ENCODE data around the gene CTNND1. TPM values are rescaled to one million over a fixed set of nuclear protein-coding genes. Genes with fewer than 3 reads are reported as not detected.
"Not testable (repeated sequence)": the region's sequence is repeated elsewhere in the genome, so short reads cannot be mapped to it uniquely, and the experiment has no call there.

CTNND1 gene
- total RNA-seq, 2 experiments from 2014 or later, result 3.4 to 4.4 TPM

DNA sequence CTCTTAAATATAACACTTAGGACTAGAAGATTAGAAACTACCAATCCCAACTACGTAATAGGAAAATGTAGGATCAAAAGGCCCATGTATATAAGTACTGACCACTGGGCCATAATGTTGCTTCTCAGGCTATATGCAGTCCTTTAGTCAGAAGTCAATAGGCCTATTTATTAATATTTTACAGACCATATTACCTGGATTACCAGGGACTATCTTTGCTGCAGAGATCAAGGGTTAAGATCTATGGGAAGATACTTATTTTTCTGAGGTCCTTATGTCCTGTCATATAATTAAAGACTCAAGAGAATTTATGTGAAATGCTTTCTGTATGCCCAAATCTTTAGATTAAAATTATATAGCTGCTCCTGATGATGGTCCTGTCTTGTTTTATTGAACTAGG, 57.2 kb downstream of the CTNND1 start:
- CTCF ChIA-PET, result interaction anchor here (1.2 kb wide), 1 partner anchor 11 kb away, joined by 4 read pairs; no protein-coding TSS in a partner anchor

GRCh38 chr11:57819252-57819979, 57.8 kb downstream of the CTNND1 start:
- POLR2A ChIA-PET, result no interaction called here
- CTCF ChIA-PET, result interaction anchor here (0.9 to 1.2 kb wide), 2 partner anchors 12 to 19 kb away, joined by 3 to 4 read pairs; no protein-coding TSS in a partner anchor

More for the DNA sequence above, 57.2 kb downstream of the CTNND1 start:
- POLR2A ChIA-PET, result no interaction called here

- ChIA-PET CTCF (no interaction called here), POLR2A (no interaction called here)
Measured at GRCh38 chr11:57823859-57824258, 62.3 kb downstream of the CTNND1 start.

DNA sequence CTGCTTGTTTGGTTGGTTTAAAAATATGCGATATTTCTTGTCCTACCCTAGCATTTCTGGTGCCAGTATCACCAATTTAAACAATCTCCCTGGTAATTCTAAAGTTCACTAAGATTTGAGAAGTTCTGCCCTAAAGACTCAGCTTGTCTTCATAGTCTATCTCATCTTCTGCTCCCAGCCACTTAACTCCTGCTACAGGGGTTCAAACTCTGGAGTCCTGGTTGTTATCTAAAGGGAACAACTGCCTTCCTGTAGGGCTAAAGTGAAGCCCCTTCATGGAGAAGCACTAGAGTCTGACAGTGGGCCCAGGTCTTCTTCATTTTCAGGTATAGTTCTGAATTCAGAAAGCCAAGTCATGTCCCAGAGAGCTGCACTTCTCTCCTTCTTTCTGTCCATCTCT, 73.2 kb downstream of the CTNND1 start:
- POLR2A ChIA-PET, result no interaction called here
- CTCF ChIA-PET, result no interaction called here

DNA sequence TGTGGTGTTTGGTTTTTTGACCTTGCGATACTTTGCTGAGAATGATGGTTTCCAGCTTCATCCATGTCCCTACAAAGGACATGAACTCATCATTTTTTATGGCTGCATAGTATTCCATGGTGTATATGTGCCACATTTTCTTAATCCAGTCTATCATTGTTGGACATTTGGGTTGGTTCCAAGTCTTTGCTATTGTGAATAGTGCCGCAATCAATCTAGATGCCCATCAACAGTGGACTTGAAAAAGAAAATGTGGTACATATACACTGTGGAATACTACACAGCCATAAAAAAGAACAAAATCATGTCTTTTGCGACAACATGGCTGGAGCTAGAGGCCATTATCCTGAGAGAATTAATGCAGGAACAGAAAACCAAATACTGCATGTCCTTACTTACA, 77.0 kb downstream of the CTNND1 start:
- CTCF ChIA-PET, POLR2A ChIA-PET: not testable (repeated sequence)

GRCh38 chr11:57842873-57843272, 81.3 kb downstream of the CTNND1 start:
- CTCF ChIA-PET, result no interaction called here
- POLR2A ChIA-PET, result no interaction called here

- ChIA-PET CTCF (no interaction called here), POLR2A (no interaction called here)
Measured at GRCh38 chr11:57867966-57868365, 106.4 kb downstream of the CTNND1 start.

GRCh38 chr11:57868491-57868890, 106.9 kb downstream of the CTNND1 start:
- POLR2A ChIA-PET, result no interaction called here
- CTCF ChIA-PET, result no interaction called here

Other genes with a start within 250 kb of the CTNND1 start
- gene SLC43A1, start 246.1 kb upstream of the CTNND1 start, total RNA-seq, result 10 to 100 TPM; 35.1 to 36.3 TPM
- 100 to 1,000 TPM; 137 to 140 TPM for gene TIMM10, start 231.0 kb upstream of the CTNND1 start, total RNA-seq
- not detected for gene SMTNL1, start 224.2 kb upstream of the CTNND1 start, total RNA-seq
- gene UBE2L6, start 194.1 kb upstream of the CTNND1 start, total RNA-seq, result 10 to 100 TPM; 81.3 to 88.9 TPM
- gene SERPING1, start 164.1 kb upstream of the CTNND1 start, total RNA-seq, result not detected
- not detected for gene YPEL4, start 111.9 kb upstream of the CTNND1 start, total RNA-seq
- gene CLP1, start 104.0 kb upstream of the CTNND1 start, total RNA-seq, result 10 to 100 TPM; 19.8 to 20.5 TPM
- 10 to 100 TPM; 81.9 to 82.2 TPM for gene ZDHHC5, start 93.7 kb upstream of the CTNND1 start, total RNA-seq
- 10 to 100 TPM; 16.4 to 18.0 TPM for gene MED19, start 49.6 kb upstream of the CTNND1 start, total RNA-seq
- 100 to 1,000 TPM; 115 to 116 TPM for gene TMX2, start 49.2 kb upstream of the CTNND1 start, total RNA-seq
- 100 to 1,000 TPM; 238 to 252 TPM for gene SELENOH, start 20.3 kb upstream of the CTNND1 start, total RNA-seq
- gene BTBD18, start 10.0 kb upstream of the CTNND1 start, total RNA-seq, result not detected

Measured in activated CD8-positive, alpha-beta memory T cell treated with anti-CD3 and anti-CD28 coated beads for 36 hours (primary cell).